Inflammatory macrophage (primary cell): ENCODE results near the gene PTEN.

Experiments used
- DNase-seq, 2 donors: peaks; one replicate each; pipeline ENCODE4 v3.0.0-alpha.2; 2020 to 2022

The PTEN gene

DNA sequence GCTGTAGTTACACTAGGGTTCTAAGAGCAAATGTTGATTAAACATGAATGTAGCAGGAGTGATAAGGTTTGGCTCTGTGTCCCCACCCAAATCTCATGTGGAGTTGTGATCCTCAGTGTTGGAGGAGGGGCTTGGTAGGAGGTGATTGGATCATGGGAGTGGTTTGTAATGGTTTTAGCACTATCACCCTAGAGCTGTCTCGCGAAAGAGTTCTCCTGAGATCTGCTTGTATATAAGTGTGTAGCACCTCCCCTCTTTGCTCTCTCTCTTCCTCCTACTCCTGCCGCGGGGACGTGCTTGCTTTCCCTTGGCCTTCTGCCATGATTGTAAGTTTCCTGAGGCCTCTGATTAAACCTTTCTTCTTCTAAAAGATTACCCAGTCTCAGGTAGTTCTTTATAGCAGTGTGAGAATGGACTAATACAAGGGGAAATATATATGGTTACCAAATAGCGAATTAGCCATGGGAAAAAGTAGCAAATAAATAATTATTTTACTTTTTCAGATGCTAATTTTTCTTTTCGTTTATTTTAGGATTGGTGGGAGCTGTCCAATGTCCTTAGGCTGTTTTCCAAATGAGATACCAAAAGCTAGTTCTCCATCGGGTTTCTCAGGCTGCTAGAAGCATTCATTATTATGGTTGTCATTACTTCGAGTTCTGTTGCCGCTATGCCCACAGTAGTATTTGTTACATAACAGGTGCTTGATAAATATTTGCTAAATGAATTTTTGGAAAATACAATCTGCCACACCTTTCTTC is 58.7 kb downstream of the PTEN start:
- no peak for DNase-seq

GRCh38 chr10:87923233-87923632 is 59.8 kb downstream of the PTEN start:
- no peak for DNase-seq

DNA sequence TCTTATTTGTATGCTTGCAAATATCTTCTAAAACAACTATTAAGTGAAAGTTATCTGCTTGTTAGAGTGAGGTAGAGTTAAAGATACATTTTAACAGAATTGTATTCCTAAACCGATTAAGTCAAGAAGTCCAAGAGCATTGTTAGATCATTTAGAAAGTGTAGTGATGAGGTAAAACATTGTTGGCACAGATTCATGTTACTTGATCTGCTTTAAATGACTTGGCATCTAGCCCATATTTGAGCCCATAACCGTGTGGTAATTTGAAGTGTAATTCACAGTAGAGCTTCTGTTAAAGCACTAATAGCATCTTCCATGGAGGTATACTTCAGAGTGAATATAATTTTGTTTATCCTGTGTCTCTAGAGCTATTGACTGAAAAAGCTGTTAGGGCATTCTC is 62.1 kb downstream of the PTEN start:
- no peak for DNase-seq

DNA sequence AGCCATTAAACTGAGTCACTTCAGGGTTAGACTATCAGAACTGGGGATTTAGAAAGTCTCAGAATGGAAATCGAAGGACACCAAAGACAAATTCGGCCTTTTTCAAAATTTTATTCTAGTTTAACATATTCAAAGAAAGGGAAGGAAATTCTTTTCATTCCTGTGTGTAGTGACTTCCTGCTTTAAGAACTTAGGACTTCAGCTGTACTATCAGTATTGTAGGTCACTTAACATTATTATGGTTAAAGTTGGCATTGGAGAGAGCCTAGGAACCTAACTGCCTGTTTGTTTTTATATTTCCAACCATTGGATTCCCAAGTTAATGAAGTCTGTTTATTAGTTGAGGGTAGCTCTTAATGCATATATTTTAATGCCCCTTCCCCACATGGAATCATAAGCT is 63.7 kb downstream of the PTEN start:
- DNase-seq = no peak

GRCh38 chr10:87928996-87929395 is 65.6 kb downstream of the PTEN start:
- DNase-seq = no peak

GRCh38 chr10:87930141-87930540 is 66.7 kb downstream of the PTEN start:
- DNase-seq = no peak

GRCh38 chr10:87930934-87931835 is 67.8 kb downstream of the PTEN start:
- no peak for DNase-seq

GRCh38 chr10:87931836-87932230 is 68.4 kb downstream of the PTEN start:
- no peak for DNase-seq

- DNase-seq = no peak
These were observed 72.1 kb downstream of the PTEN start for GRCh38 chr10:87935290-87936141.

DNA sequence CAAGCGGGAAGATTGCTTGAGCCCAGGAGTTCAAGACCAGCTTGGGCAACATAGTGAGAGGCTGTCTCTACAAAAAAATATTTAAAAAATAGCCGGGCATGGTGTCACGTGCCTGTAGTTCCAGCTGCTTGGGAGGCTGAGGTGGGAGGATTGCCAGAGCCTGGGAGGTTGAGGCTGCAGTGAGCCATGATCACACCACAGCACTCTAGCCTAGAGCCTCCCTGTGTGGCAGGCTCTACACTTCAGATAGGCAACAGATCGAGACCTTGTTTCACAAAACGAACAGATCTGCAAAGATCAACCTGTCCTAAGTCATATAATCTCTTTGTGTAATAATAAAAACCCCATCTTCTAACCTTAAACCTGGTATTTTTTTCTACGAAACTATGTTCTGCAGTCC is 76.8 kb downstream of the PTEN start:
- no peak for DNase-seq

- no peak for DNase-seq
These were observed 79.6 kb downstream of the PTEN start for GRCh38 chr10:87942884-87943527.

DNA sequence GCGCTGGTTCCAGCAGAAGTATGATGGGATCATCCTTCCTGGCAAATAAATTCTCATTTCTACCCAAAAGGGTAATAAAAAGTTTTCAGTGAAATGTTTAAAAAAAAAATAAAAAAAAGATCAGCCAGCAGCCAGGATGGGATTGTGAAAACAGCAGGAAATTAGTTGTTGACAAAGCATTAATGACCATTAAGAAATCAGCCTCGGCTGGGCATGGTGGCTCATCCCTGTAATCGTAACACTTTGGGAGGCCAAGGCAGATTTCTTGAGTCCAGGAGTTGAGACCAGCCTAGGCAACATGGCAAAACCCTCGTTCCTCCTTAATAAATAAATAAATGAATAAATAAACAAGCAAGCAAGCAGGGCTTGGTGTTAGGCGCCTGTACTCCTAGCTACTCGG is 82.6 kb downstream of the PTEN start:
- no peak for DNase-seq

DNA sequence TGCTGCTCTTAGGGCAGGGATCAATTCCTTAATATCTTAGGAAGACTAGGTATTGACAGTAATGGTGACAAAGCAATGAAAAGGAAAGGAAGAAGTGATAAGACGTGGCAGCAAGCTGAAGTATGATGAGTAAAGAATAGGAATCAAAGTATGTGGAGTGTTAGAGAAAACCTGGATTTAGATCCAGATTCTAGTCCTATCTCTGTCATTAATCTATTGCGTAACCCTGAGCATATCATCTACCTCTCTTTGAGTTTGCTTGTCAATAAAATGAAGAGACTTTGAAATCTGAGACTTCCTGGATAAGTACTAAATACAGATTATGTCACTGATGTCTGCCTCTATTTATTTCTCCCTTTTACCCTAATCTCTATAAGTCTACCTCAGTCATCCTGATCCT is 89.2 kb downstream of the PTEN start:
- DNase-seq = no peak

DNA sequence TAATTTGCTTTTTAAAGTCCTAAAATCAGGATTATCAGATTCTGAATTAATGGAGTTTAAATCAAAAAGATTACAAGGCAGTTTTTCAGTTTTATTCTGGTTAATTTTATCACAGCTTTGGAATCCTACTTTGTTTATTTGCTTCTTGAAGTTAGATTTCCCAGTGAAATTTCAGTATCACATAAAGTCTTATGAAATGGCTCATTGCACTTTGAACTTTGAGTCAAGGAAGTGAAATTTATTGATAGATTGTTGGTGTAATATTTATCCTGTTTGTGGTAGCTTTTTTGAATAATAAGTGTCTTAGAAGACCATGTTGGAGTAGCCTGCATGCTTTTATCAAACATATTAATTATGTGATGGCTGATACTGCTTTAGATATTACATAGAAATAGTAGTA is 92.6 kb downstream of the PTEN start:
- no peak for DNase-seq

GRCh38 chr10:87957702-87958101 is 94.3 kb downstream of the PTEN start:
- DNase-seq = no peak

- no peak for DNase-seq
These were observed 96.8 kb downstream of the PTEN start for GRCh38 chr10:87960230-87960629.

DNA sequence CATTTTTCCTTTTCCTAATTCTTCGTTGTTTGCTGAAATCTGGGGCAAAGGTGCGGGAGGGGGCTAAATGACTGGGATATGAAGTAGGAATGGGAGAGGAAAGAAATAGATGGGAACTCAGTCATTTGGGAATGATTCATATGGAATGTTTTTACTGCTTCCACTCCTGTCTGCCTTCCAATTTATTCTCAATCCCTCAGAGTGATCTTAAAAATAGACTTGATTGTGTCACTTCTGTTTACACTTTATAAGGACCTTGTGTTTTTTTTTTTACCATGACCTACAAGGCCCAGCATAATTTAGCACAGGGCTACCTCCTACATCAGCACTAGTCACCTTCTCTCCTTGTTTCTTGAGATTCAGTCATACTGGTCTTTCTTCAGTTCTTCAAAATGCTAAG is 97.9 kb downstream of the PTEN start:
- no peak for DNase-seq

DNA sequence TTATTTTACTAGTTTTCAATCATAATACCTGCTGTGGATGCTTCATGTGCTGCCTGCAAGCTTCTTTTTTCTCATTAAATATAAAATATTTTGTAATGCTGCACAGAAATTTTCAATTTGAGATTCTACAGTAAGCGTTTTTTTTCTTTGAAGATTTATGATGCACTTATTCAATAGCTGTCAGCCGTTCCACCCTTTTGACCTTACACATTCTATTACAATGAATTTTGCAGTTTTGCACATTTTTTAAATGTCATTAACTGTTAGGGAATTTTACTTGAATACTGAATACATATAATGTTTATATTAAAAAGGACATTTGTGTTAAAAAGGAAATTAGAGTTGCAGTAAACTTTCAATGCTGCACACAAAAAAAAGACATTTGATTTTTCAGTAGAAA is 103.0 kb downstream of the PTEN start:
- no peak for DNase-seq

DNA sequence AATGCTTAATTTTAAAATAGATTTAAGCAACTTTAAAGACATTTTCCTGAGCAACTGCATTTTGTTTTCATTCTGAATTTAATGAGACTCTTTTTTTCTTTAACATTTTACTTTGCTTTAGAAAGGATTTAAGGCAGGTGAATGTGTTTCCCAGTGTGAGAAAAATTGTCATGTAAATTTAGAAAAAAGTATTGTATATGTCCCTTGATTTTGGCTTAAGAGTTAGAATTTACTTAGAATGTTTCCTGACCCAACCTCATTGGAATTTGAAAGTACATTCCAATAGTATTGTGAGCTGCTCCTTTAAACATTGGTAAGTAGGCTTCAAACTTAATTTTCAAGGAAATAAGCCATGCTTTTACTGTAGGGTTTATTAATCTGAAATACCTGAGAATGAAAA is 110.2 kb downstream of the PTEN start:
- no peak for DNase-seq

- no peak for DNase-seq
These were observed 110.7 kb downstream of the PTEN start for GRCh38 chr10:87974130-87974529.

GRCh38 chr10:87974769-87975168 is 111.3 kb downstream of the PTEN start:
- DNase-seq = no peak

- DNase-seq = no peak
These were observed 112.8 kb downstream of the PTEN start for GRCh38 chr10:87976101-87976743.
